HG03280 (cell line): ENCODE data around the gene EVI5.
"Not testable (repeated sequence)": the region's sequence is repeated elsewhere in the genome, so short reads cannot be mapped to it uniquely, and the experiment has no call there.

Experiments used
- ATAC-seq: cut with Tn5 transposase; IDR thresholded peaks from one replicate; pipeline ENCODE4 v1.9.1; 2021; ENCODE audit warnings: mild to moderate bottlenecking, moderate library complexity; ENCODE audit not compliant: unreplicated experiment

EVI5 gene

GRCh38 chr1:92527670-92528069 lies 257.2 kb downstream of the EVI5 start:
- no peak for ATAC-seq

DNA sequence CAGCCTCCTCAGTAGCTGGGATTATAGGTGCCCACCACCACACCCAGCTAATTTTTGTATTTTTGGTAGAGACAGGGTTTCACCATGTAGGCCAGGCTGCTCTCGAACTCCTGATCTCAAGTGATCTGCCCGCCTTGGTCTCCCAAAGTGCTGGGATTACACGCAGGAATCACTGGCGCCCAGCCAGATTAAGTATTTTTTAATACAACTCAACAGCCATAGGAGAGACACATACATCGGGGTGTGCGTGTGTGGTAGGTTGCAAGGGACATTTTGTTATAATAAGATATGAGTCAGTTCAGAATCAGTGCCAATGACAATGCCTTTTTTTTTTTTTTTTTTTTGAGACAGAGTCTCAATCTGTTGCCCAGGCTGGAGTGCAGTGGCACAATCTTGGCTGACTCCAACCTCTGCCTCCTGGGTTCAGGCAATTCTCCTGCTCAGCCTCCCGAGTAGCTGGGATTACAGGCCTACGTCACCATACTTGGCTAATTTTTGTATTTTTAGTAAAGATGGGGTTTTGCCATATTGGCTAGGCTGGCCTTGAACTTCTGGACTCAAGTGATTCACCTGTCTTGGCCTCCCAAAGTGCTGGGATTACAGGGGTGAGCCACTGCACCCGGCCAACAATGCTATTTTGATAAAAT lies 259.8 kb downstream of the EVI5 start:
- ATAC-seq = not testable (repeated sequence)

- ATAC-seq = no peak
These were observed 265.9 kb downstream of the EVI5 start for GRCh38 chr1:92519043-92519442.

DNA sequence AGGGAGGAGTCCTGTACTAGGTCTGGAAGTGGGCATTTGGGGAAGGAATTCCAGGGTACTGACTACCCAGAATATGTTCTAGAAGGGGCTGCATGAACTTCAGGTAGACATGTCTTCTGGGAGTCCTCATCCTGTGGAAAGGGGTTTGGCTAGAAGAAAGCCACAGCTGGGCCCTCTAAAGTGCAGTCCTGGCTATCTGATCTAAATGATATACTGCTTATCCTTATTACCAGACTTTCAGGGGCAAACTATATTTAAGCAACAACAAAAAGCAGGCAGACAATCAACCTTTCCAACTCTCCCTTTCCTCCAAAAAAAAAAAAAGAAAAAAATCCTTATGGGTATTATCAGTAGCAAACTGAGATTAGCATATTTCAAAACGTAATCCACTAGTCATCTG lies 268.3 kb downstream of the EVI5 start:
- no peak for ATAC-seq

DNA sequence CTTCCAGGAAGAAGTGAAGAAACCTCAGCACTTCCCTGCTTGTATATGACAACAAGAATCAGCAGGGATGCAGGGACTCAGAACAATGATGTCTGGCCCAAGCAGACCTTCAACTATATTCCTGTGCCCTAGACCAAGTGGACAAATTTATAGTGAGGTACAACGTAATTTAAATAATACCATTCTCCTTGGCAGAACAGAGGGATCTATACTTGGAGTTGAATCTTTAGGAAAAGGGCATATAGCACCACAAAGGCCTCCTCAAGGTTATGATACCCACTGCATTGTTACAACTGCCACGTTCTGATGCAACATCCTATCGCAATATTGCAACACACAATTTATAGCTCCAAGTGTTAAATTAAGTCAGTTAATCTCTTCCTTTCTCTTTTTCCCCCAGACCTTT lies 269.1 kb downstream of the EVI5 start:
- no peak for ATAC-seq

GRCh38 chr1:92511541-92511940 lies 273.4 kb downstream of the EVI5 start:
- no peak for ATAC-seq

- ATAC-seq = no peak
These were observed 275.3 kb downstream of the EVI5 start for GRCh38 chr1:92509619-92510018.

- no peak for ATAC-seq
These were observed 279.8 kb downstream of the EVI5 start for GRCh38 chr1:92505015-92505692.

- ATAC-seq = no peak
These were observed 280.5 kb downstream of the EVI5 start for GRCh38 chr1:92504291-92505014.

- no peak for ATAC-seq
These were observed 281.0 kb downstream of the EVI5 start for GRCh38 chr1:92503926-92504285.

- no peak for ATAC-seq
These were observed 281.6 kb downstream of the EVI5 start for GRCh38 chr1:92503043-92503925.

GRCh38 chr1:92502247-92502646 lies 282.7 kb downstream of the EVI5 start:
- peak; percentile 76 for ATAC-seq

DNA sequence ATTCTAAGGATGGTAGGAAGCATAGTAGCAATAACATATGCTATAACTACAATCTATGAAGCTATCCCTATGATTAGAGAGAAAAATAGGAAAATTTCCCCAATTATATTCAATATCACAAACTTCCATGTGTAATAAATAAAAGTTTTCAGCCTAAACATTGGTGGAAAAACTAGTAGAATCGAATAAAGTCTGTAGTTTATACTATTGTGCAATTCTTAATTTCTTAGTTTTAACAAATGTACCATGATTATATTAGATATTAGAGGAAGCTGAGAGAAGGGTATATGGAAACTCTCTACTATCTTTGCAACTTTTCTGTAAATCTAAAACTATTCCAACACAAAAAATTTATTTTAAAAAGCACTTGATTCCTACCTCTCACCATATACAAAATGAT lies 284.4 kb downstream of the EVI5 start:
- no peak for ATAC-seq

GRCh38 chr1:92495392-92496063 lies 289.4 kb downstream of the EVI5 start:
- ATAC-seq = no peak

DNA sequence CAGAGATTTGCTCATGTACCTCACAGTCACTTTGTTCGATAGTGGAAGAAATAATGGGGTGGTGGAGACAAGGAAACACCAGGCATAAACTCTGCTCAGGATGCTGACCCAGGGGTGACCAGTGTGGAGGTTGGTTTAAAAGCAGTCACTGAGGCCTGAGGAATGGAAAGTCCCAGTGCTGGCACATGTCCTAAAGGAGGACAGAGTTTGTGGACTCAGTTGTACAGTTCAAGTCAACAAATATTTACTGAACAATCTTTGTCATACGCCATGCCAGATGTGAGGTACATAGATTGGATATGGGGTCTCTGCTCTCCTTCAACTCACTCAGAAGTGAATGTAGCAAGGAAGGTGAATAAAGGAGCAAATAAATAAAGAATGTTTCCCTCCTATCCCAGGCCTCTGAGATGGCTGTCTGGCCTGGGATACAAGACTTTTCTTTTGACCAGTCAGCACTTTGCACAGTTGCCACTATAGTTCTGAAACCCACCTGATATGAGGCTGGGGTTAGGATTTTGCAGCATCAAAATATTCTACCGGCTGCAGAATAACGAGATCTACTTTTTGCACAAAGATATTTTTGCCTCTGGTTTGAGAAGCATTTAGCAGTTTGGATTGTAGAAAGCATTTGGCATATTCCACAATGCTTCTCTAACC lies 290.3 kb downstream of the EVI5 start:
- no peak for ATAC-seq

- no peak for ATAC-seq
These were observed 291.8 kb downstream of the EVI5 start for GRCh38 chr1:92493139-92493538.

- no peak for ATAC-seq
These were observed 296.1 kb downstream of the EVI5 start for GRCh38 chr1:92488832-92489231.

- ATAC-seq = no peak
These were observed 296.5 kb downstream of the EVI5 start for GRCh38 chr1:92488416-92488815.

- no peak for ATAC-seq
These were observed 297.8 kb downstream of the EVI5 start for GRCh38 chr1:92487078-92487605.
